HG03457 (cell line): ENCODE results near the gene FREM1.

ENCODE experiments used
- ATAC-seq: cut with Tn5 transposase; IDR thresholded peaks from one replicate; pipeline ENCODE4 v1.9.1; 2021; ENCODE audit warnings: moderate number of reproducible peaks; ENCODE audit not compliant: unreplicated experiment

The FREM1 gene

GRCh38 chr9:14822666-14823065 lies 87.6 kb downstream of the FREM1 start:
- no peak for ATAC-seq

- no peak for ATAC-seq
Observed at GRCh38 chr9:14819183-14819582, 91.0 kb downstream of the FREM1 start.

- ATAC-seq = no peak
Observed at GRCh38 chr9:14814249-14814628, 96.0 kb downstream of the FREM1 start.

- no peak for ATAC-seq
Observed at GRCh38 chr9:14813336-14814248, 96.6 kb downstream of the FREM1 start.

- ATAC-seq = no peak
Observed at GRCh38 chr9:14812806-14813205, 97.4 kb downstream of the FREM1 start.

GRCh38 chr9:14811844-14812243 lies 98.4 kb downstream of the FREM1 start:
- no peak for ATAC-seq

- ATAC-seq = no peak
Observed at GRCh38 chr9:14806941-14807520, 103.2 kb downstream of the FREM1 start.

- no peak for ATAC-seq
Observed at GRCh38 chr9:14799030-14799429, 111.2 kb downstream of the FREM1 start.

GRCh38 chr9:14797435-14797834 lies 112.8 kb downstream of the FREM1 start:
- ATAC-seq = no peak

- ATAC-seq = no peak
Observed at GRCh38 chr9:14793389-14793788, 116.8 kb downstream of the FREM1 start.

GRCh38 chr9:14790628-14791027 lies 119.6 kb downstream of the FREM1 start:
- ATAC-seq = no peak

- no peak for ATAC-seq
Observed at GRCh38 chr9:14788846-14789245, 121.4 kb downstream of the FREM1 start.

GRCh38 chr9:14783358-14783757 lies 126.9 kb downstream of the FREM1 start:
- ATAC-seq = no peak

- no peak for ATAC-seq
Observed at GRCh38 chr9:14782286-14783051, 127.8 kb downstream of the FREM1 start.

GRCh38 chr9:14780693-14781092 lies 129.5 kb downstream of the FREM1 start:
- ATAC-seq = no peak

- no peak for ATAC-seq
Observed at GRCh38 chr9:14780251-14780650, 130.0 kb downstream of the FREM1 start.

GRCh38 chr9:14779566-14780022 lies 130.6 kb downstream of the FREM1 start:
- no peak for ATAC-seq

GRCh38 chr9:14778565-14778964 lies 131.7 kb downstream of the FREM1 start:
- no peak for ATAC-seq

GRCh38 chr9:14775917-14776316 lies 134.3 kb downstream of the FREM1 start:
- no peak for ATAC-seq

- no peak for ATAC-seq
Observed at GRCh38 chr9:14770592-14770991, 139.6 kb downstream of the FREM1 start.

GRCh38 chr9:14769230-14769571 lies 141.0 kb downstream of the FREM1 start:
- no peak for ATAC-seq
